ENCODE measurements around the gene DBH. TPM values are rescaled to one million over a fixed set of nuclear protein-coding genes. Genes with fewer than 3 reads are reported as not detected.

DBH gene
- total and polyA plus RNA-seq, 2 donors (not counting 3 experiments of a cell fraction or from before 2014, with no cell fraction given), result not detected

DNA sequence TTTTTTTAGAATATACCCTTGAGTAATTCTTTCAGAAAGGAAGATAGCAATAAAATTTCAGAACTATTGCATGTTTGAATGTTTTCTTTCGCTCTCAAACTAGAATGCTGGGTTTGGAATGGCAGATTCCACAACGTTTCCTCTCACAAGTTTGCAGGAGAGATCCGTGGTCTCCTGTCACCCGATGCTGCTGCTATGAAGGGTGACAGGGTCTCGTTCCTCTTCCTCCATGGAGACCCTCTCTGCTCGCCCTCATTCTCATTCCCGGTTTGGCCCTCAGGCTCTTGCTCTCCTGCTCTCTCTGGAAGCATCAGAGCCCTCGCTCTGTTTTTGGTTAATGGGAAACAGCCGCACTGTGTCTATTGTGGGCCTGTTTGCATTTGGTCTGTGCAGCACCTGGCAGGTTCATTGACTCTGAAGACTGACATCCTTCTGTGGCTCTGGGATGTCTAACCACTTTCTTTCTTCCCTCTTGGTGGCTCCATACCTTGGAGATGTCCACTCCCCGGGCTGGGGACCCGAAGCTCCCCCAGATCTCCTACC lies 14.4 kb upstream of the DBH start:
- intact Hi-C loops (cut with micrococcal nuclease), result no loop called here
- no peaks in the 10 kb centered on the region for H3K36me3 ChIP-seq (ENCODE audit: control insufficient read depth in 2 of 2, extremely low read depth in 1 of 2, insufficient read depth in 2 of 2, low read length in 2 of 2)
- POLR2A ChIA-PET, result no interaction called here
- H3K27ac ChIP-seq (ENCODE audit: insufficient read depth, low read depth, low read length), result no peak overlapping the region
- FAIRE-seq (no peak), DNase-seq (ENCODE audit: low read depth, low spot score) (no peak)
- no peaks in the 10 kb centered on the region for H3K79me2 ChIP-seq (ENCODE audit: control insufficient read depth, insufficient read depth, low read length)
- H3K27me3 ChIP-seq (ENCODE audit: control insufficient read depth in 2 of 2, insufficient read depth in 2 of 2, low read length in 2 of 2), result peaks cover 3 to 4% of the 10 kb centered on the region in 2 experiments
- H2AFZ ChIP-seq (ENCODE audit: low read depth, low read length), result no peak overlapping the region
- BruUV-seq (replicated peaks), result no TSS peak
- H3K4me1 ChIP-seq (ENCODE audit: control insufficient read depth, extremely low read depth, insufficient read depth, low read length), result no peaks in the 10 kb centered on the region
- H4K20me1 ChIP-seq (replicated peaks; ENCODE audit: control insufficient read depth, extremely low read depth, insufficient read depth, low read length), result no peaks in the 10 kb centered on the region
- H3K9me1 ChIP-seq (replicated peaks; ENCODE audit: control insufficient read depth, extremely low read depth, insufficient read depth, low read length), result no peaks in the 10 kb centered on the region
- dilution Hi-C loops (cut with MboI; ENCODE audit: extremely low pct_ligation_motif_present, low sequenced_read_pairs), result no loop called here
- no peaks in the 10 kb centered on the region for H3K9me3 ChIP-seq (replicated peaks; ENCODE audit: control insufficient read depth, insufficient read depth, low read length)
- H3K4me3 ChIP-seq (replicated peaks in 1 of 3; ENCODE audit: insufficient read depth in 1 of 3, low read depth in 1 of 3, low read length in 3 of 3), result no peak overlapping the region
- CTCF ChIA-PET, result no interaction called here
- TF ChIP-seq MYC (IDR thresholded peaks at IDR 0.05; ENCODE audit: low read depth, low read length) (no peak), EZH2 (IDR thresholded peaks at IDR 0.05; ENCODE audit: borderline replicate concordance, low read depth, low read length, severe bottlenecking) (no peak), POLR2A (IDR thresholded peaks at IDR 0.05; ENCODE audit: low read depth, low read length) (no peak), FOS (IDR thresholded peaks at IDR 0.05; ENCODE audit: borderline replicate concordance, insufficient read depth, low read length) (no peak), POLR2AphosphoS5 (IDR thresholded peaks at IDR 0.05; ENCODE audit: insufficient read depth, low read depth, low read length) (no peak), JUN (IDR thresholded peaks at IDR 0.05; ENCODE audit: borderline replicate concordance, insufficient read depth, insufficient read length, low read depth) (no peak), GATA2 (IDR thresholded peaks at IDR 0.05; ENCODE audit: insufficient read depth, insufficient read length, low read depth, low read length) (no peak)
- TF ChIP-seq, protein P1, sequence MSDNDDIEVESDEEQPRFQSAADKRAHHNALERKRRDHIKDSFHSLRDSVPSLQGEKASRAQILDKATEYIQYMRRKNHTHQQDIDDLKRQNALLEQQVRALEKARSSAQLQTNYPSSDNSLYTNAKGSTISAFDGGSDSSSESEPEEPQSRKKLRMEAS (IDR thresholded peaks at IDR 0.05; ENCODE audit: insufficient read depth, insufficient read length), result no peak
- TF ChIP-seq, protein P2, sequence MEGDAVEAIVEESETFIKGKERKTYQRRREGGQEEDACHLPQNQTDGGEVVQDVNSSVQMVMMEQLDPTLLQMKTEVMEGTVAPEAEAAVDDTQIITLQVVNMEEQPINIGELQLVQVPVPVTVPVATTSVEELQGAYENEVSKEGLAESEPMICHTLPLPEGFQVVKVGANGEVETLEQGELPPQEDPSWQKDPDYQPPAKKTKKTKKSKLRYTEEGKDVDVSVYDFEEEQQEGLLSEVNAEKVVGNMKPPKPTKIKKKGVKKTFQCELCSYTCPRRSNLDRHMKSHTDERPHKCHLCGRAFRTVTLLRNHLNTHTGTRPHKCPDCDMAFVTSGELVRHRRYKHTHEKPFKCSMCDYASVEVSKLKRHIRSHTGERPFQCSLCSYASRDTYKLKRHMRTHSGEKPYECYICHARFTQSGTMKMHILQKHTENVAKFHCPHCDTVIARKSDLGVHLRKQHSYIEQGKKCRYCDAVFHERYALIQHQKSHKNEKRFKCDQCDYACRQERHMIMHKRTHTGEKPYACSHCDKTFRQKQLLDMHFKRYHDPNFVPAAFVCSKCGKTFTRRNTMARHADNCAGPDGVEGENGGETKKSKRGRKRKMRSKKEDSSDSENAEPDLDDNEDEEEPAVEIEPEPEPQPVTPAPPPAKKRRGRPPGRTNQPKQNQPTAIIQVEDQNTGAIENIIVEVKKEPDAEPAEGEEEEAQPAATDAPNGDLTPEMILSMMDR (IDR thresholded peaks at IDR 0.05; ENCODE audit: extremely low read depth in 1 of 2, insufficient read depth in 1 of 2, low read depth in 1 of 2, low read length in 2 of 2), result no peak
- no peak overlapping the region for H3K4me2 ChIP-seq (ENCODE audit: insufficient read depth, low read length)
- no peak overlapping the region for H3K9ac ChIP-seq (replicated peaks; ENCODE audit: extremely low read depth, insufficient read depth, low read length)

All from endothelial cell of umbilical vein (primary cell).